ENCODE results near the gene CALD1. TPM values are rescaled to one million over a fixed set of nuclear protein-coding genes. Genes with fewer than 3 reads are reported as not detected.

Gene CALD1
- total RNA-seq, 1 experiment from 2014 or later, result 22.1 TPM

DNA sequence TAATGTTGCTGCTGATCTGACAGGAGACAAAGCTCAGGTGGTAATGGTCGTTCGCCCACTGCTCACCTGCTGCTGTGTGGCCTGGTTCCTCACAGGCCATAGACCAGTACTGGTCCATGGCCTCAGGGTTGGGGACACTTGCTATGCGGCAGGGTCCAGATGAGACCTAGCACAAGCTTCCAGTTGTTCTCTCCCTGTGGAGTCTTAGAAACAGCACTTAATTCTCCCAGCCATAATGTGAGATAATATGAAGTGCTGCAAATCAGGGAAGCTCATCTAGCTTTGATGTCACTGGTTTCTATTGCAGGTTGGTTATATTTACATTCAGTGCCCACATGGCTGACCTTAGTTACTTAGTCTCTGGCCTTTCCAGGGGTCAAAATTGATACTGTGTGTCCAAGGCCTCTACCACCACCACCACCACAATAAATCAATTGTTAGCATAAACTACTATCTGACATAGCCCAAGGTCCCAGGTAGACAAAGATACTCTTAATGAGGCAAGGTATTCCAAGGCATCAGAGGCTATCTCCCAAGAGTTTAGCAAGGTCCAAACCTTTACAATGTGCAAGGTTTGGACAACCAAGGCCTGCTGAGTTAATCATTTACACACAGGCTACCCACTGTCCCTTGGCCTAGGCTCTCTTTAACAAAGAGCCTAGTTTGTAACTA is 217.9 kb downstream of the CALD1 start:
- Histone ChIP-seq H3K4me1 (ENCODE audit: insufficient read depth, low read length) (no peaks in the 10 kb centered on the region), H3K4me3 (ENCODE audit: low read length) (no peak overlapping the region), H3K27me3 (ENCODE audit: low read length) (no peaks in the 10 kb centered on the region), H3K9ac (ENCODE audit: low read length) (no peak overlapping the region), H3K9me2 (replicated peaks; ENCODE audit: low read length) (no peaks in the 10 kb centered on the region), H3K9me3 (ENCODE audit: low read length) (no peaks in the 10 kb centered on the region), H3K79me2 (ENCODE audit: low read length) (no peaks in the 10 kb centered on the region), H2AFZ (ENCODE audit: low read length) (no peak overlapping the region), H3F3A (ENCODE audit: low read length, unreplicated experiment) (no peaks in the 10 kb centered on the region), H3K4me2 (ENCODE audit: low read length) (no peak overlapping the region), H3K27ac (ENCODE audit: low read length) (no peak overlapping the region), H4K20me1 (ENCODE audit: low read length) (no peaks in the 10 kb centered on the region), H3K36me3 (ENCODE audit: low read depth, low read length) (no peaks in the 10 kb centered on the region)
- intact Hi-C loops (cut with micrococcal nuclease), result no loop called here
- ATAC-seq, result no peak
- TF ChIP-seq EZH2phosphoT487 (IDR thresholded peaks at IDR 0.05; ENCODE audit: borderline replicate concordance, low read length) (no peak), EZH2 (IDR thresholded peaks at IDR 0.05; ENCODE audit: low read length, unreplicated experiment) (no peak)
- TF ChIP-seq, protein P1, sequence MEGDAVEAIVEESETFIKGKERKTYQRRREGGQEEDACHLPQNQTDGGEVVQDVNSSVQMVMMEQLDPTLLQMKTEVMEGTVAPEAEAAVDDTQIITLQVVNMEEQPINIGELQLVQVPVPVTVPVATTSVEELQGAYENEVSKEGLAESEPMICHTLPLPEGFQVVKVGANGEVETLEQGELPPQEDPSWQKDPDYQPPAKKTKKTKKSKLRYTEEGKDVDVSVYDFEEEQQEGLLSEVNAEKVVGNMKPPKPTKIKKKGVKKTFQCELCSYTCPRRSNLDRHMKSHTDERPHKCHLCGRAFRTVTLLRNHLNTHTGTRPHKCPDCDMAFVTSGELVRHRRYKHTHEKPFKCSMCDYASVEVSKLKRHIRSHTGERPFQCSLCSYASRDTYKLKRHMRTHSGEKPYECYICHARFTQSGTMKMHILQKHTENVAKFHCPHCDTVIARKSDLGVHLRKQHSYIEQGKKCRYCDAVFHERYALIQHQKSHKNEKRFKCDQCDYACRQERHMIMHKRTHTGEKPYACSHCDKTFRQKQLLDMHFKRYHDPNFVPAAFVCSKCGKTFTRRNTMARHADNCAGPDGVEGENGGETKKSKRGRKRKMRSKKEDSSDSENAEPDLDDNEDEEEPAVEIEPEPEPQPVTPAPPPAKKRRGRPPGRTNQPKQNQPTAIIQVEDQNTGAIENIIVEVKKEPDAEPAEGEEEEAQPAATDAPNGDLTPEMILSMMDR (conservative IDR thresholded peaks at IDR 0.05; ENCODE audit: low read depth, low read length), result no peak
- no TSS peak for BruUV-seq (replicated peaks)
- CTCF ChIA-PET, result no interaction called here
- DNase-seq, result no peak
- POLR2A ChIA-PET (ENCODE audit: unreplicated experiment), result no interaction called here

DNA sequence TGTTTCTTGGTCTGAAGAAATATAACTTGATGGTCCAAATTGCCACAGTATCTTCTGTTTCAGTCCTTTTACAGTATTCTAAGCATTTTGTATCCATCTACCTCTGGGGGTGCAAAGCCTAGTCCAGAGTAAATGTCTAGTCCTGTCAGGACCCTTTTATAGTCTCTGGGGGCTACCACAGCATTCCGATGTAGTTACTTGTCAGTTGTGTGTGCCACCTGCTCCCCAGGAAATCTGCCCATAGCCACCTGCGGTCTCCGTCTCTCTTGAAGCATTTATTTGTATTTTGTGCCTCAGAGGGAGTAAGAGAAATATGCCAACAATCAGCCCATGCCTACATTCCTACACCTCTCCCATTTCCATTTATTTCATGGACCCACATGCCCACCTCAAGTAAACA is 219.7 kb downstream of the CALD1 start:
- no peaks in the 10 kb centered on the region for H3K4me1 ChIP-seq (ENCODE audit: insufficient read depth, low read length)
- POLR2A ChIA-PET (ENCODE audit: unreplicated experiment), result no interaction called here
- no peak for TF ChIP-seq EZH2 (IDR thresholded peaks at IDR 0.05; ENCODE audit: low read length, unreplicated experiment)
- TF ChIP-seq, protein P1 (conservative IDR thresholded peaks at IDR 0.05; ENCODE audit: low read depth, low read length), result no peak
- no peak for ATAC-seq
- H3K9me3 ChIP-seq (ENCODE audit: low read length), result no peaks in the 10 kb centered on the region
- no peaks in the 10 kb centered on the region for H4K20me1 ChIP-seq (ENCODE audit: low read length)
- CTCF ChIA-PET, result no interaction called here
- H3K27ac ChIP-seq (ENCODE audit: low read length), result no peak overlapping the region
- H3K4me3 ChIP-seq (ENCODE audit: low read length), result no peak overlapping the region
- H3F3A ChIP-seq (ENCODE audit: low read length, unreplicated experiment), result no peaks in the 10 kb centered on the region
- H3K4me2 ChIP-seq (ENCODE audit: low read length), result no peak overlapping the region
- H3K9ac ChIP-seq (ENCODE audit: low read length), result no peak overlapping the region
- H3K79me2 ChIP-seq (ENCODE audit: low read length), result no peaks in the 10 kb centered on the region
- intact Hi-C loops (cut with micrococcal nuclease), result no loop called here
- H2AFZ ChIP-seq (ENCODE audit: low read length), result no peak overlapping the region
- no peak for DNase-seq
- no TSS peak for BruUV-seq (replicated peaks)
- no peaks in the 10 kb centered on the region for H3K27me3 ChIP-seq (ENCODE audit: low read length)
- no peaks in the 10 kb centered on the region for H3K9me2 ChIP-seq (replicated peaks; ENCODE audit: low read length)
- H3K36me3 ChIP-seq (ENCODE audit: low read depth, low read length), result no peaks in the 10 kb centered on the region

DNA sequence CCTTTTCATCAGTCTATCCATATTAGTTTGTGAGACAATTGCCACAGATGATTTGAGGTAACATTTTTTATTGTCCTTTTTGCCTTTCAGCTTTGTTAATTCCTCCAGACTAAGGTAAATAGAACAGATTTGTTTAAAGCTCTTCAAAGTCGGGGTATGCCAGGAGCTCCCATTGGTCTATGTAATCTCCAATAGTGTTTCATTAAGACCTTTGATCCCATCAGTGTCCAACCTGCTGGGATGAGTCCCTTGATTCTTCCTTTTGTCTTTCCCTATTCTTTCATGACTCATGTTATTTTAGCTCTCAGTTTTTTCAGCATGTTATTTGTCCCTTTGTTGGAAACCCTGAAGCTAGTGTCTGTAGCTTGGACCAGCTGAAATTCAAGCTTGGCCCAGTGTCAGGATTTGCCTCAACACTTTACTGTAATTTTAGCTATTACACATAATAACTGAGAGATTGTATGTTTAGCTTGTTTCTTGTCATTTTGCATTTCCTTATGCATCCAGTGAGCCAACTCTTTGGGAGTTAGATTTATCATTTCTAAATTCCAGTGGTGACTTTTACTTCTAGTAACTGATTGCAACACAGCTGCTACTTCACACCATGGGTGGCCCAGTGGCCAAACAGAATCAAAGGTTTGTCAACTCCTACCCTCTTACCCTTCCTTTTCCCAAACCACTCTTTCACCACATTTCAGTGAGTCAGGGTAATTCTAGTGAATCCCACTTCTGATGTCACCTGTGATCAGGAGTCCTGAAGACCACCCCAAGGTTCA is 222.1 kb downstream of the CALD1 start:
- CTCF ChIA-PET, result no interaction called here
- BruUV-seq (replicated peaks), result no TSS peak
- no peaks in the 10 kb centered on the region for H3F3A ChIP-seq (ENCODE audit: low read length, unreplicated experiment)

More for the DNA sequence above, 222.1 kb downstream of the CALD1 start:
- H3K27ac ChIP-seq (ENCODE audit: low read length), result no peak overlapping the region
- H3K9me3 ChIP-seq (ENCODE audit: low read length), result no peaks in the 10 kb centered on the region
- H3K27me3 ChIP-seq (ENCODE audit: low read length), result no peaks in the 10 kb centered on the region
- intact Hi-C loops (cut with micrococcal nuclease), result no loop called here
- ATAC-seq (no peak), DNase-seq (no peak)
- no peak overlapping the region for H3K9ac ChIP-seq (ENCODE audit: low read length)
- no peak overlapping the region for H2AFZ ChIP-seq (ENCODE audit: low read length)
- H3K79me2 ChIP-seq (ENCODE audit: low read length), result no peaks in the 10 kb centered on the region
- no peaks in the 10 kb centered on the region for H3K4me1 ChIP-seq (ENCODE audit: insufficient read depth, low read length)
- TF ChIP-seq EZH2phosphoT487 (IDR thresholded peaks at IDR 0.05; ENCODE audit: borderline replicate concordance, low read length) (no peak), EZH2 (IDR thresholded peaks at IDR 0.05; ENCODE audit: low read length, unreplicated experiment) (no peak)
- TF ChIP-seq, protein P1 (conservative IDR thresholded peaks at IDR 0.05; ENCODE audit: low read depth, low read length), result no peak
- no peak overlapping the region for H3K4me3 ChIP-seq (ENCODE audit: low read length)
- H3K4me2 ChIP-seq (ENCODE audit: low read length), result no peak overlapping the region
- POLR2A ChIA-PET (ENCODE audit: unreplicated experiment), result no interaction called here
- H3K9me2 ChIP-seq (replicated peaks; ENCODE audit: low read length), result no peaks in the 10 kb centered on the region
- no peaks in the 10 kb centered on the region for H3K36me3 ChIP-seq (ENCODE audit: low read depth, low read length)
- H4K20me1 ChIP-seq (ENCODE audit: low read length), result no peaks in the 10 kb centered on the region

All from PC-3 (cell line).